Hepatocyte (in vitro differentiated cells): ENCODE results near the gene TACC2. TPM values are rescaled to one million over a fixed set of nuclear protein-coding genes. Genes with fewer than 3 reads are reported as not detected.

Experiments used
- DNase-seq: peaks from one replicate; pipeline ENCODE4 v3.0.0-alpha.2; 2016; ENCODE audit warnings: low spot score
- H2AFZ ChIP-seq: fragments of 200-600 bp; sonication (generic); 2 replicates; pipeline ENCODE4 v1.6.0; 2016; ENCODE audit warnings: antibody characterized with exemption, mild to moderate bottlenecking
- H3K27ac ChIP-seq: fragments of 200-600 bp; sonication (generic); 2 replicates; pipeline ENCODE4 v1.5.1; 2016; ENCODE audit warnings: mild to moderate bottlenecking
- H3K27me3 ChIP-seq: fragments of 200-600 bp; sonication (generic); 2 replicates; pipeline ENCODE4 v1.6.1; 2016
- H3K36me3 ChIP-seq: fragments of 200-600 bp; sonication (generic); replicated peaks from 2 replicates; pipeline ENCODE4 v1.5.1; 2016; ENCODE audit warnings: low read depth; ENCODE audit not compliant: insufficient read depth
- H3K4me1 ChIP-seq: fragments of 200-600 bp; sonication (generic); 2 replicates; pipeline ENCODE4 v1.5.1; 2016; ENCODE audit warnings: mild to moderate bottlenecking, moderate library complexity; ENCODE audit not compliant: insufficient read depth
- H3K4me2 ChIP-seq: fragments of 200-600 bp; sonication (generic); 2 replicates; pipeline ENCODE4 v1.6.0; 2016
- H3K4me3 ChIP-seq: fragments of 200-600 bp; sonication (generic); 2 replicates; pipeline ENCODE4 v1.5.1; 2016; ENCODE audit warnings: mild to moderate bottlenecking
- H3K79me2 ChIP-seq: fragments of 200-600 bp; sonication (generic); 2 replicates; pipeline ENCODE4 v1.6.0; 2017; ENCODE audit warnings: mild to moderate bottlenecking
- H3K9me2 ChIP-seq: fragments of 200-600 bp; sonication (generic); replicated peaks from 2 replicates; pipeline ENCODE4 v1.6.0; 2017; ENCODE audit warnings: mild to moderate bottlenecking; ENCODE audit not compliant: insufficient read depth
- H3K9me3 ChIP-seq: fragments of 200-600 bp; sonication (generic); 2 replicates; pipeline ENCODE4 v1.5.1; 2016; ENCODE audit warnings: low read depth, mild to moderate bottlenecking
- H4K20me1 ChIP-seq: fragments of 200-600 bp; sonication (generic); 2 replicates; pipeline ENCODE4 v1.6.0; 2016; ENCODE audit warnings: mild to moderate bottlenecking; ENCODE audit not compliant: insufficient read depth, poor library complexity, severe bottlenecking
- CTCF ChIP-seq: fragments of 200-600 bp; sonication (generic); IDR thresholded peaks from 2 replicates; pipeline ENCODE4 v1.5.1; 2016; ENCODE audit warnings: antibody characterized with exemption, mild to moderate bottlenecking; ENCODE audit not compliant: poor library complexity
- EZH2 ChIP-seq: fragments of 200-600 bp; sonication (generic); IDR thresholded peaks from 2 replicates; pipeline ENCODE4 v1.6.1; 2016; ENCODE audit warnings: antibody characterized with exemption, mild to moderate bottlenecking, borderline replicate concordance
- EZH2phosphoT487 ChIP-seq: fragments of 200-600 bp; sonication (generic); IDR thresholded peaks from one replicate; pipeline ENCODE4 v1.6.1; 2018; ENCODE audit warnings: antibody characterized with exemption, mild to moderate bottlenecking, low read depth, moderate library complexity; ENCODE audit not compliant: unreplicated experiment, severe bottlenecking
- WGBS: methylation state at CpG from one replicate; pipeline ENCODE4 v1.1.6; 2016; ENCODE audit warnings: low lambda C conversion rate; ENCODE audit errors: missing lambda C conversion rate; 5-methylcytosine and 5-hydroxymethylcytosine counted together
- polyA plus RNA-seq: library from polyadenylated mRNA; unstranded; fragments of >200 nt; fragmentation: Nextera tagmentation; extraction: Ambion mirVana; gene quantifications from 2 replicates; pipeline ENCODE4 v1.2.1, GENCODE V29; 2016
- total RNA-seq: library from RNA; depleted of rRNA; stranded (reverse); fragments of >200 nt; gene quantifications from 2 replicates; pipeline ENCODE4 v1.2.3, GENCODE V29; 2014

TACC2 gene
- total and polyA plus RNA-seq, 2 experiments from 2014 or later, result 20.0 to 34.6 TPM

GRCh38 chr10:122077311-122077875 lies 88.4 kb downstream of the TACC2 start:
- H3K27me3 ChIP-seq, result no peaks in the 10 kb centered on the region
- H3K4me1 ChIP-seq, result no peaks in the 10 kb centered on the region
- 96% methylated on average over 10 of the region's 10 CpGs for WGBS
- no peaks in the 10 kb centered on the region for H3K36me3 ChIP-seq
- H4K20me1 ChIP-seq, result no peaks in the 10 kb centered on the region
- no peaks in the 10 kb centered on the region for H3K9me3 ChIP-seq
- TF ChIP-seq EZH2phosphoT487 (no peak), CTCF (no peak), EZH2 (no peak)
- DNase-seq, result no peak
- no peak overlapping the region for H3K4me3 ChIP-seq
- H3K27ac ChIP-seq, result no peak overlapping the region
- no peaks in the 10 kb centered on the region for H3K79me2 ChIP-seq
- H2AFZ ChIP-seq, result no peak overlapping the region
- H3K9me2 ChIP-seq, result no peaks in the 10 kb centered on the region
- no peak overlapping the region for H3K4me2 ChIP-seq

GRCh38 chr10:122078326-122078725 lies 89.4 kb downstream of the TACC2 start:
- H3K27ac ChIP-seq, result peak overlapping the region; percentile 60
- H3K27me3 ChIP-seq, result no peaks in the 10 kb centered on the region
- no peak overlapping the region for H2AFZ ChIP-seq
- no peaks in the 10 kb centered on the region for H3K36me3 ChIP-seq
- no peak overlapping the region for H3K4me3 ChIP-seq
- no peak for TF ChIP-seq CTCF
- TF ChIP-seq EZH2, result no peak
- TF ChIP-seq EZH2phosphoT487, result no peak
- WGBS, result 78% methylated on average over 3 of the region's 3 CpGs
- DNase-seq, result no peak
- no peaks in the 10 kb centered on the region for H3K79me2 ChIP-seq
- H3K4me1 ChIP-seq, result no peaks in the 10 kb centered on the region
- no peak overlapping the region for H3K4me2 ChIP-seq
- no peaks in the 10 kb centered on the region for H3K9me3 ChIP-seq
- H4K20me1 ChIP-seq, result no peaks in the 10 kb centered on the region
- no peaks in the 10 kb centered on the region for H3K9me2 ChIP-seq

GRCh38 chr10:122078965-122079795 lies 90.2 kb downstream of the TACC2 start:
- TF ChIP-seq CTCF (no peak), EZH2 (no peak), EZH2phosphoT487 (no peak)
- H3K27me3 ChIP-seq, result no peaks in the 10 kb centered on the region
- no peak overlapping the region for H3K4me2 ChIP-seq

More at GRCh38 chr10:122078965-122079795, 90.2 kb downstream of the TACC2 start:
- H4K20me1 ChIP-seq, result no peaks in the 10 kb centered on the region
- H3K36me3 ChIP-seq, result no peaks in the 10 kb centered on the region
- H3K27ac ChIP-seq, result peak overlapping the region; percentile 60
- 67% methylated on average over 13 of the region's 13 CpGs for WGBS
- no peak for DNase-seq
- no peak overlapping the region for H3K4me3 ChIP-seq
- no peaks in the 10 kb centered on the region for H3K79me2 ChIP-seq
- H3K9me3 ChIP-seq, result no peaks in the 10 kb centered on the region
- no peaks in the 10 kb centered on the region for H3K9me2 ChIP-seq
- no peaks in the 10 kb centered on the region for H3K4me1 ChIP-seq
- no peak overlapping the region for H2AFZ ChIP-seq
